NCI-H128 (cell line): Measurements from ENCODE around the gene RAB4A.
"Not testable (repeated sequence)": the region's sequence is repeated elsewhere in the genome, so short reads cannot be mapped to it uniquely, and the experiment has no call there.

Source experiments
- DNase-seq: peaks from one replicate; lab custom pipeline; 2025; ENCODE audit not compliant: unreplicated experiment; lab: John Stamatoyannopoulos, UW

RAB4A gene

DNA sequence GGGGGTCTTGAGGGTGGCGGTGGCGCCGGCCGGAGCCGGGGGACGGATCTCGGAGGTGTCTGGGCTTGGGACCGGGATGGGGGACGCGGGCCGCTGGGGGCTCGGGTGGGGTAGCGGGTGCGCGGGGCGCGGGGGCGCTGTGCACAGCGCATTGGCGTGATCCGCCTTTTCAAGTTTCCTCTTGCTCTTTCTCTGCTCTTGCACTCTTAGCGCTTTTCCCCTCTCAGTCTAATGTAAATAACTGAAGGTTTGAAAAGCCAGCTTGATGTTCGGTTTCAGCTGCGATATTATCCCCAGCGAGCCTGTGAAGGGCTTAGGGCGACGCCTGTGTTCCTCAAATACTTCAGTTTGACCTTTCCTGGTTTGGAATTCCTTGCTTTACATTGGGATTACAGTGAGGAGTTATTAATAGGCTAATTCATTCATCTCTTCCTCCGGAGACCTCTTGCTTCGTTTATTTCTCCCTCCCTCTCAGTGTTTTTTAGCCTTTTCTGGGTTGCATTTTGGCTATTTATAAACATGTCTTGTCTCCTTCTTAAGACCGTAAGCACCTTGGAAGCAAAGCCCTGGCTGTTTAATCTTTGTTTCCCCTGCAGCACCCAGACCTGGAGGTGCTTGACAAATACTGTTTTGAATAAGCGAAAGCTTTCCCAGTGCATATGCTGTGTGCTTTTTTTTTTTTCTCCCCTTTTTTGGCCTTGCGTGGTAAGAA is 693 bp downstream of the RAB4A start:
- DNase-seq: no peak

DNA sequence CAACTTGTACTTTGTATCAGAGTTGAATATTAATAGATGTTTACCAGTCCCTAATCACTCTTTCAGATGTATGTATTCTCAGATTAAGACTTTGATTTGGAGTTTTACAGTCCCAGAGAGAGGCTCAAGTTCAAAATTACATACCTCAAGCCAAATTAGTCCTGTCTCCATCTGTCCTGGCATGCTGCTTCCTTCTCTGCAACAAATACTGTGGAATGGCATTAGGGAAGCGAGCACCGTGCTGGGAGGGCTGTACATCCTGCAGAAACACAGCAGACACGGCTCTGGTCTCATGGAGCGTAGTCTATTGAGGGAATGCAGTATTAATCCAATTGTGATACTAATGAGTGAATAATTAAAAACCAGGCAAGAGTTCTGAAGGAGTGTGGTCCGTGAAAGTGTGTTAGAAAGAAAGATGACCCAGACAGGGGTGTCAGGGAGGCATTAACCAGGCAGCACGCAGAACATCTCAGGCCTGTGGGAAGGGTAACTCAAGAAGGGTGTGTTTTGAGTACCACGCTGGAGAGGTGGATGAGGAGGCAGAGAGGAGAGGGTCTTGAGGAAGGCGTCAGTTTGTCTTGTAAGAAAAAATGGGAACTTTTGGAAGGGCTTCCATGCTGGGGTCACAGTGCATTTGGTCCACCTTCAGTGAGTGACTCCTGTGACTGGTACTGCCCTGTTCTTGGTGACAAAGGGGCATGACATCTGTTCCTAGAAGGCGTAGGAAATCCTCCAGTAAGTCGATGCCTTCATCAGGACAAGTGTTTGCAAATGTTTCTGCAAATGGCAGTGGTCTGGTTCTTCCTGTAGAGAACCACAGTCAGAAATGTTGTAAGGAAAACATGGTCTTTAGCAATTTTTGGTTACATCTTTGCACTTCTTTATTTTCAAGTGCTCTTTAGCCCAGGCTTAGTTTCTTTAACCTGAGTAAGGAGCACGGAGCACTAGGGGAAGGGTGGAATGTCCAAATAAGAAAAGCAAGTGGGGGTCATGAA is 1.6 kb downstream of the RAB4A start:
- no peak for DNase-seq

DNA sequence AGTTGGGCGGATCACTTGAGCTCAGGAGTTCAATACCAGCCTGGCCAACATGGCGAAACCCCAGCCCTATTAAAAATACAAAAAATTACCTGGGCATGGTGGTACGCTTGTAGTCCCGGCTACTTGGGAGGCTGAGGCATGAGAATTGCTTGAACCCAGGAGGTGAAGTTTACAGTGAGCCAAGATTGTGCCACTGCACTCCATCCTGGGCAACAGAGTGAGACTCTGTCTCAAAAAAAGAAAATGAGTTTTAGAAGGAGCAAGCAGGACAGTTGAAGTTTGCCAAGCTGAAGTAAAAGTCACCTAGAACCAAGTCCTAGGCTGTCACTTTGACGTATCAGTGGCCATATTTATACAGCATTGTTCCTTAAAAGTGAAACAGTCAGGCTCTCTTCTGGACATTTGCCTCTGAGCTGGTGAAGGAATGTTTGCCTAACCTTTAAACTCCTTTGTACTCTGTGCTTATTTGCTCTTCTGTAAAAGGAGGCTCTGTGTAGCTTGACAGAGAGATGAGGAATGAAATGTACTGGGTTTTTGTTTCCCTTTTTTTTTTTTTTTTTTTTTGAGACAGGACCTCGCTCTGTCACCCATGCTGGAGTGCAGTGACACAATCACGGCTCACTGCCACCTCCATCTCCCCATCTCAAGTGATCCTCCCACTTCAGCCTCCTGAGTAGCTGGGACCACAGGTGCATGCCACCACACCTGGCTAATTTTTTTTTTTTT is 2.8 kb downstream of the RAB4A start:
- no peak for DNase-seq

DNA sequence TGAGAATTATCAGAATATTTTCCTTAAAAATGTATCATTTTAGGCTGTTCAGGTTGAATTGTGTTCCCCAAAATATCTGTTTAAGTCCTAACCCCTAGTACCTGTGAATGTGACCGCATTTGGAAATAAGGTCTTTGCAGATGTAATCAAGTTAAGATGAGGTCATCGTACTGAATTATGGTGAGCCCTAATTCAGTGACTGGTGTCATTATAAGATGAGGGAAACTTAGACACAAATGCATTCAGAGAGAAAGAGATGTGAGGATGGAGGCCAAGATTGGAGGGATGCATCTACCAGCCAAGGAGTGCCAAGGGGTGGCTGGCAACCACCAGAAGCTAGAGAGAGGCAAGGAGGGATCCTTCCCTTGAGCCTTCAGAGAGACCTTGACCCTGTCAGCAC is 4.1 kb downstream of the RAB4A start:
- no peak for DNase-seq

DNA sequence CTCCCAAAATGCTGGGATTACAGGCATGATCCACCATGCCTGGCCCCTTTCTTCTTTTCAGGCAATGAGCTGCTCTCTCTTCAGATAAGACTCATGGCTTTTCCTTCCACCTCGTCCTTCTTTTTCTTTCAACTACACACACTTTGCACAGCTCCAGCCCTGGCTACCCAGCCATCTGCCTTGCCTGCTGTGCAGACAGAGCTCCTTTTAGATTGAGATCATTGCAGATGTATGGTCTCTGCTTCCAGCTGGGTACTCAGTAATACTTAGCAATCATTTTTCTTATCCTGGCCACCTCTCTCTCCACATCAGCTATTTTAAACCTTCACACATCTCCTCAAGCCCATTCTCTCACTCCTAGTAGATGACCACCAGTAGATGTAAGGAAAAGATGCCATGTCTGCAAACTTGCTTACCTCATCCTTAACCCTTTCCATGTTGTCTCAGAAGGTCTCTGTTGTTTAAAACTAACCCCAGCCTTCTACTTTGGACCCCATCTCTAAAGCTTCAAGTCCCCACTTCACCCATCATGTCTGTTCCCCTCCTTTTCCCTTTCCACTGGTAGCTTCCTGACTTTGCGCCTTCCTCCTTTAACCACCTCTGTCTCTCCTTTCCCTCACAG is 7.3 kb downstream of the RAB4A start:
- DNase-seq: no peak

DNA sequence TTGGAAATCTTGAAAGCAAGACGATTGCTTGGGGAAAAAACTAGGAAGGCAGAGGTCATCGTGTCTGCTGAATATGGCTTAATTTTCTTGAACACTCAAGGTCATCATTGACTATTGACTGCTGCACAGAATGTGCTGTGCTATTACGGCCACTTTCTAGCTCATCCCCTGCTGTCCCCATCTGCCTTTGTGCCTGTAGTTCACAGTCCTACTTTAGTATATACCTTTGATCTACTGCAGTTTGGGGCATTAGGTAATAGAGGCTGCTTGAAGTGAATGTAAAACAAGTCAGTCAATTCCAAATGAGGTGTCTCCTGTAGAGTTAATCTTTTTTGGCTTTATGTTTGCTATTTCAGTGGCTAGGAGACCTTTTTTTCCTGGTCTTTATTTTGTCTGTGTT is 8.3 kb downstream of the RAB4A start:
- DNase-seq: no peak

DNA sequence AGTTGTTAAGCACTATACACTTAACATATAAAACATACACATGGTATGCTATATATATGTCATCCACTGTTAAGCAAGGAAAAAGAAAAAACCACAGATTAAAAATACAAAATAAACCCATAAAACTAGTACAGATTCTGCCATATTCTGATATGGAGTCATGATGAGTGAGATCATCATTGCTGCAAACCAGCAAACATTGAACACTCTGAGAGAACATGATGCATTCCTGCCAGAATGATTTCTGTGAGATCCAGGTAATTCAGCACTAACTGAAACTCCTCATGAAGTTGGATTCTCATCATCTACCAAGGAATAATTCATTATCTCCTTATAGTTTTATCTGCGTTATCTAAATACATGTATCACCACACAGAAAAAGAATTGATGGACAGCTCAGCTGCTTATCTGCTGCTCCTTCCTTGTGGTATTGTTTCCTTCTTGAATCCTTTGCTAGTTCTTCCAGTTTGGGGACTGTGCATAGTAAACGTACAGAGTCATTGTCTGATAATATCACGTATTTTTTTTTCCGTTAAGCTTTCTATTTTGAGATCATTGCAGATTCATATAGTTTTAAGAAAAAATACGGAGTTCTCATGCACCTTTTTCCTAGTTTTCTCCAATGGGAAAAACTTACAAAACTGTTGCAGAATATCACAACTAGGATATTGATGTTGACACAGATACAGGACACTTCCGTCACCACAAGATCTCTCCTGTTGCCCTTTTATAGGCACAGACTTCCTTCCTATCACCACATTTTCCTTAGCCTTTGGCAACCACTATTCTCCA is 9.3 kb downstream of the RAB4A start:
- DNase-seq: no peak

DNA sequence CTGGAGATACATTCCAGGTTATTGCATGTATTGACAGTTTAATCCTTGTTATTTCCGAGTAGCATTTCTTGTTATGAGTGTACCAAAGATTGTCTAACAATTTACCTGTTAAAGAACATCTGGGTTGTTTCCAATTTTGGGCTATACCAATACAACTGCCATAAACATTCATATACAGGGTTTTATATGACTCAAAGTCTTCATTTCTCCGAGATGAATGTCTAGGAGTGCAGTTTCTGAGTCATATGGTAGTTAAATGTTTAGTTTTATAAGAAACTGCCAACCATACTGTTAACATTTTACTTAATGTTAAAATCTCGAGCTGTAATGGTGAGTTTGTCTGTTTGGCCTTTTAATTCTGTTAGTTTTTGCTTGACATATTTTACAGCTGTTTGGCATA is 10.0 kb downstream of the RAB4A start:
- no peak for DNase-seq

DNA sequence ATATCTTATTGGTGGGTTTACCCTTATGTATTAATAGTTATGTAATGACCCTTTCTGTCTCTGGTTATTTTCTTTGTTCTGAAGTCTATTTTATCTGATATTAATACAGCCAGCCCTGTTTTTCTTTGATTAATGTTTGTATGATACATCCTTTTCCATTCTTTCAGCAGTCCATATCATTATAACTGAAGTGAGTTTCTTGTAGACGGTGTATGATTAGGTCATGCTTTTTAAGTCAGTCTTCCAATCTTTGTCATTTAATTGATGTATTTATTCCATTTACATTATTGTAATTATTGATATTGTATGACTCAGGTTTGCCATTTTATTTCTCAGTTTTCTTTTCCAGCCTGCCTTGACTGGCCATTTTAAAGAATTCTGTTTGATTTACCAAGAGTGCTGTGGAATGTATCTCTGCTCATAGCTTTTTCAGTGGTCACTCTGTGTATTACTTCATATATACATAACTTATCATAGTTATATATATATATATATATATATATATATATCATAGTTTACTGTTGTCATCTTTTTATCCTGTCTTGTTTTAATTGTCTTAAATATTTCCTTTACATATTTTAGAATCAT is 10.5 kb downstream of the RAB4A start:
- DNase-seq: no peak

DNA sequence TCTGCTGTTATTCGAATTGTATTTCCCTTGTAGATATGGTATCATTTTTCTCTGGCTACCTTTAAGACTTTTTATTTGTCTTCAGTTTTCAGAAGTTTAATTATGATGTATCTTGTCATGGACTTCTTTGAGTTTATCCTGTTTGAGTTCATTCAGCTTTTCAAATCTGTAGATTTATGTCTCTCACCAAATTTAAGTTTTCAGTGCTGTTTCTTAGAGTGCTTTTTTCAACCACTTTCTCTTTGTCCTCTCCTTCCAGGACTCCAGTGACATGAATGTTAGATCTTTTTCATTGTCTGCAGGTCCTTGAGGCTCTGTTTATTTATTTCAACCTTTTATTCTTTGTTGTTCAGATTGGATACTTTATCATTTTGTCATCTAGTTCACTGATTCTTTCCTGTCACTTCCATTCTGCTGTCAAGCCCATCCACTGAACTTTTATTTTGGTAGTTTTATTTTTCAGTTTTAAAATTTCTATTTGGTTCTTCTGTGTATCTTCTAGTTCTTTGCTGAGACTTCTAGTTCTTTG is 11.4 kb downstream of the RAB4A start:
- no peak for DNase-seq

DNA sequence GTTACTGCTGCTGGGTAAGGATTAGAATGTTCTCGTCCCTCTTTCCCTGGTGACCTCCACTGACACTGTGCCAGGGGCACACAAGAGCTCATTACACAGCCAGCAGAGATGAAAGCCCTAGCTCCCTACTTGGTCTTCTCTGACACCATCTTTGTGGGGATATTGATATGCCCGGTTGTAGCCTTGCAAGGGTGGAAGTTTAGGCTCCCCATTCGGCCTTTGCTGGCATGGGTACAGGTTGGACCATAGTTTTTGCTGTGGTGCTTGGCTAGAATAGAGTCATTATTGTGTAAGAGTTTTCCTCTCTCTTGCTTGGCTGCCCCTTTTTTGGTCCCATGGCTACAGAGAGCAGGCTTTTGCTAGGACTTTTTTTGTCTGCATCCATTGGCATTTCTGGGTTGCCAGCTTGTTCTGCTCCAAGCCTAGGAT is 12.3 kb downstream of the RAB4A start:
- DNase-seq: no peak

DNA sequence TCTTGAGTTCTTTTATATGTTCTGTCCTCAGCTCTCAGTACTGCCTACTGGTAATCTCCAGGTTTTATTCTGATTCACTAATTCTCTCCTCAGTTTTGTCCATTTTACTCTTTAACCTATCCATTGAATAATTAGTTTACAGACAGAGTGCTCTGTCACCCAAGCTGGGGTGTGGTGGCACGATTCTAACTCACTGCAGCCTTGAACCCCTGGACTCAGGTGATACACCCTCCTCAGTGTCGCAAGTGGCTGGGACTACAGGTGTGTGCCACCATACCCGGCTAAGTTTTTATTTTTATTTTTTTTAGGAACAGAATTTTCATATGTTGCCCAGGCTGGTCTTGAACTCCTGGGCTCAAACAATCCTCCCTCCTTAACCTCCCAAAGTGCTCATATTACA is 14.0 kb downstream of the RAB4A start:
- DNase-seq: no peak

DNA sequence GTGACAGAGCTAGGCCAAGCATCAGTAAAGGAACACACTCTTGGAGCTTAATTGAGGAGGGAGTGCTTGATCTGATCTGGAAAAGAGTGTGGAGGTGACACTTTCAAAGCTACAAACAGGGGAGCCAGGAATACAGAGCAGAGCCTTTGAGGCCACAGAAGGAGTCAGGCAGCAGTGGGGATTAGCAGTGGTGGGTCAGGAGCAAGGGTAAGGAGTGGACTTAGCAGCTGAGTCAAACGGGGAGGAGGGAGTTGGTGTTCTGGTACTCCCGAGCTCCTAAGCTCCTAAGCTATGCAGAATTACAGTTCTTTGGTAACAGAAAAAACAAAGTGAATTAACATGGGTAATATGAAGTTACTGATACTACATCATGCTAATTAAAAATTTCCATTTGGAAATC is 14.5 kb downstream of the RAB4A start:
- DNase-seq: no peak

DNA sequence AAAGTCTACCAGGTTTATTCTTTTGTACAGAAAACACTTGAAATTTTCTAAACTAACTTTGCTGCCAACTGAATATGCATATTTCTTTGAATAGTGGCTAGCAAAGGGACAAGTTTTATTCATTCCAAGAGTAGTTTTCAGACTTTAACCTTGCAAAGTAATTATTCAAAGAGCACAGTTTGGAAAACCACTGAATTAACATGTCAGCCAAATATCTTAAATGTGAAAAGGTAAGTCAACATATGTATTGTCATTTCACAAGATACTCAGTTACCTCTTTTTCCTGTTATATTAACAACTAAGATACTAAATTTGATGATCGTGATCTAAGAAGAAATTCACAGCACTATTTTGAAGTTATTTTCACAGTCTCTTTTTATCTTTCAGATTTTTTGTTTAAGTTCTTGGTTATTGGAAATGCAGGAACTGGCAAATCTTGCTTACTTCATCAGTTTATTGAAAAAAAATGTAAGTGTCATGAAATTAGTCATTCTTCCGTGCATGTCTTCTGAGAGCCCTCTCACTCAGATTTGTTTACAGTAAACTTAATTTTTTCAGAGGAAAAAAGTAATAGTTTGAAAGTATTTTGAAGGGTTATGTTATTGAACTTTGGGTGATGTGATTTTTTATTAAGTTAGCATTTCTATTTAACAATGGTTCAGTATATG is 15.3 kb downstream of the RAB4A start:
- no peak for DNase-seq

DNA sequence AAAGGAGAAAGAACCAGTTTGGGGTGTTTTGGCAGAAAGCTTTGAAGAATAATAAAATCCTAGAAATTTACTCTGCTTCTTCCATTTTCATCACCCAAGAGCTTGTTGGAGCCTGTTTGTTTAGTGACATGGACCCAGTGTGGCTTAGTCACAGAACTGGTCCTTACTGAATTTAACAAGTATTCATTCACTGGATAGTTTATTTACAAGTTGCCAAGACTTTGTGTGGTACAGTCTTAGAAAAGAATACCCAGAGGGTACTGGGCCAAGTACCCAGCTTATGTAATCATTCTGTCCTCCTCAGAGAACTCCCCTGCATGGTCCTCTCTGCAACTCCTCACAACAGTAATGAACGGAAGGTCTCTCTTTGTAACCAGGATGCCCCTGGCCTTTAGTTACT is 16.4 kb downstream of the RAB4A start:
- no peak for DNase-seq

DNA sequence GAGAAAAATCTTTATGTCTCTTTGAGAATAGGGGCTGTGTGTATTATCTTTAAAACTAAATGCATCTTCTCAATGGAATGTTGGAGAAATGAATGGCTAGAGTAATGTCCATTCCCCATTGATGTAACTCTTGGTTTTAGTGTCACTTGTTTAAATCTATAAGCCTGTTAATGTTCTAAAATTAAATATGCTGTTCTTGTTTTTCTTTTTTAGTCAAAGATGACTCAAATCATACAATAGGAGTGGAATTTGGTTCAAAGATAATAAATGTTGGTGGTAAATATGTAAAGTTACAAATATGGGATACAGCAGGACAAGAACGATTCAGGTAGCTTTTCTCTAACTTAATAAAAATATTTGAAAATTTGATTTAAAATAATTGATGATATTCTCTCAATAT is 17.6 kb downstream of the RAB4A start:
- DNase-seq: no peak

DNA sequence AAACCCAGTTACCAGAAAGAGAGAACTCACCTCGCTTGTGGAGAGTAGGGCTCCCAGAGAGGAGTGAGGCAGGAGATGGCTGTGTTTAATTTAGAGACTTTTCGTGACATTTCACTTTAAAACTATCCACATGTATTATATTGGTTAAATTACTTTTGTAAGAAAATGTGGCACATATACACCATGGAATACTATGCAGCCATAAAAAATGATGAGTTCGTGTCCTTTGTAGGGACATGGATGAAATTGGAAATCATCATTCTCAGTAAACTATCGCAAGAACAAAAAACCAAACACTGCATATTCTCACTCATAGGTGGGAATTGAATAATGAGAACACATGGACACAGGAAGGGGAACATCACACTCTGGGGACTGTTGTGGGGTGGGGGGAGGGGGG is 20.8 kb downstream of the RAB4A start:
- not testable (repeated sequence) for DNase-seq

DNA sequence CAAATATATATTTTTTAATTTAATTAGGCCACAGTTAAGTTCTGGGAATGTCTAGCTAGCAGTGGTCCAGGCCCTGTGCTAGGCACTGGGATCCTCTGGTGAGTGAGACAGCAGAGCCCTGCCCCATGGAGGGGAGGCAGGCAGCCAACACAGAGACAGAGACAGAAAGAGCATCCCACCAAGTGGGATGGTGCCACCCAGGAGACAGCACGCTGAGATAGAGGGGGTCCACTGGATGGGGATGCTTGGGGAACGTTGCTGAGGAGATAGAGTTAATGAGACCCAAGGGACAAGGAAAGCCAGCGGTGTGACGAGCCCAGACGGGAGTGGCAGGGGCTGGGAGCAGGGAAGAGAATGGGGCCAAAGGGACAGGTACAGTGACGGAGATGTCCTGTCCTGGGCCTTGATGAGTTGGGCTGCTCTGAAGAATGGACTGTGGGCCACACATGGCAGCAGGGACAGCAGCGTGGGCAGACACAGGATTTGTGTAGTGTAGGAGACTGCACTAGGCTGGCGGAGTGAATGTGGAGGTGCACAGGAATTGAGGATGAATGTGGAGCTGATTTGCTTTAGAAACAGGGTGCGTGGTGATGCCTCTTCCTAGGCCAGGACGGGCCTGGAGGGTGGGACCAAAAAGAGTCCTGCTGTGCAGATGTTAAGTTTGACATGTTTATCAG is 22.8 kb downstream of the RAB4A start:
- DNase-seq: no peak

DNA sequence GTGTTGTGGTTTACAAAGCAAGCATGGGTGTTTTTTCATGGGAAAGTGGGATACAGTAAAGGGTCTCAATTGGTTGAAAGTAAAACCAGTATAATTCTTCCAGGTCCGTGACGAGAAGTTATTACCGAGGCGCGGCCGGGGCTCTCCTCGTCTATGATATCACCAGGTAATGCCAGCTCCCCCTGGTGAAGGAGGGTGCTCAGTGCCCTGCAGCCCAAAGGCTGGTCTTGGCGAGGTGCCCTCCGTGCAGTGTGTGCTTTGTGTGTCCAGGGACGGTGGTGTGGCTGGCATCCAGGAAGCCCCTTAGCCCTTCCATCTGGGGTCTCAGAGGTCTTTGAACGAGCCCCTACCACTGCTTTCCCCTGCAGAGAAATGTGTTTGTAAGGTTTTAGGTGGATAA is 24.8 kb downstream of the RAB4A start:
- no peak for DNase-seq
